Spleen (tissue), 7 donors: ENCODE results near the gene TRPV2.

Experiments
- POLR2A ChIP-seq, 3 donors: fragments of 450-650 bp; IDR thresholded peaks; one replicate each; pipeline ENCODE4 v1.5.1; 2017; ENCODE audit warnings: antibody characterized with exemption in 3 of 3, mild to moderate bottlenecking in 1 of 3
- POLR2AphosphoS5 ChIP-seq, 3 donors: sonication (generic); formaldehyde crosslinking; IDR thresholded peaks; one replicate each; pipeline ENCODE4 v1.5.1; 2017; ENCODE audit warnings: antibody characterized with exemption in 3 of 3
- TF ChIP-seq, protein P1 (sequence below), 11 experiments: fragments of 200-600 bp in 7 of 11; fragments of 450-650 bp in 4 of 11; sonication (generic) in 4 of 11; IDR thresholded peaks in 8 of 11; conservative IDR thresholded peaks in 3 of 11; 1 replicate in 7 of 11; 2 replicates in 4 of 11; pipeline versions ENCODE4 v1.4.0 to v1.8.0; 2016 to 2021; ENCODE audit warnings: antibody characterized with exemption in 11 of 11, inconsistent platforms in 4 of 11, mild to moderate bottlenecking in 1 of 11
- donor health status: DM: no; HTN: no; CAD: no; lungs with moderate emphysema.
- donor health status: DM: no; HTN: no; CAD: no.
- donor health status: DM: no; HTN: no; CAD: no.

DNA sequence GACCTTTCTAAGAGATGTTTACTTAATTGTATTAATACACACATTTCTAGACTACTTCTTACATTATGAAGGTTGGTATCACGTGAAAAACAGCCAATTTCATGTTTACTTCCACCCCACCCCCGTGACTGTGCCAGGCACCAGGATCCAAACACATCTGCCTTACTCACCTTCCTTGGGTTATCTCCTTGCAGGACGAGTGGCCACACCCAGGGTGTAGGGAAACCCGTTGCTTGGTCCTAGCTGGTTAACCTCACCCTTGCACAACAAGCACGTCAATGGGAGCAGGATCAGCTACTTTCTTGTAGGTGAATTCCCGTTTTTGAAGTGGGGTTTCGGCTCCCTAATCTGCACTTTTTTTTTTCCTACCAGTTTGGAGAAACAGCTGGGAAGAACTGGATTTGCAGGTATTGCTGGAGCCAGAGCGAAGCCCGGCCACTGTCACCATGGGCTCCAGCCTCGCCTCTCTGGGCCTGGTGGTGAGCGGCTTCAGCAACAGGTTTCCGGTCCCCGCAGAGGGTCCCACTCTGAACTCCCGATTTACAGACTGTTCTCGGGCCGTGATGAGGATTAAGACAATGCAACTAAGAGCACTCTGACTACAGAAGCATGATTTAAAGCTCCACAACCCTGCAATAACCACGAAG lies 36.6 kb upstream of the TRPV2 start:
- TF ChIP-seq, protein P1, sequence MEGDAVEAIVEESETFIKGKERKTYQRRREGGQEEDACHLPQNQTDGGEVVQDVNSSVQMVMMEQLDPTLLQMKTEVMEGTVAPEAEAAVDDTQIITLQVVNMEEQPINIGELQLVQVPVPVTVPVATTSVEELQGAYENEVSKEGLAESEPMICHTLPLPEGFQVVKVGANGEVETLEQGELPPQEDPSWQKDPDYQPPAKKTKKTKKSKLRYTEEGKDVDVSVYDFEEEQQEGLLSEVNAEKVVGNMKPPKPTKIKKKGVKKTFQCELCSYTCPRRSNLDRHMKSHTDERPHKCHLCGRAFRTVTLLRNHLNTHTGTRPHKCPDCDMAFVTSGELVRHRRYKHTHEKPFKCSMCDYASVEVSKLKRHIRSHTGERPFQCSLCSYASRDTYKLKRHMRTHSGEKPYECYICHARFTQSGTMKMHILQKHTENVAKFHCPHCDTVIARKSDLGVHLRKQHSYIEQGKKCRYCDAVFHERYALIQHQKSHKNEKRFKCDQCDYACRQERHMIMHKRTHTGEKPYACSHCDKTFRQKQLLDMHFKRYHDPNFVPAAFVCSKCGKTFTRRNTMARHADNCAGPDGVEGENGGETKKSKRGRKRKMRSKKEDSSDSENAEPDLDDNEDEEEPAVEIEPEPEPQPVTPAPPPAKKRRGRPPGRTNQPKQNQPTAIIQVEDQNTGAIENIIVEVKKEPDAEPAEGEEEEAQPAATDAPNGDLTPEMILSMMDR (IDR thresholded peaks at IDR 0.05 in 8 of 11, conservative IDR thresholded peaks at IDR 0.05 in 3 of 11) = no peak
- TF ChIP-seq POLR2AphosphoS5 (IDR thresholded peaks at IDR 0.05) (no peak), POLR2A (IDR thresholded peaks at IDR 0.05) (no peak)
